Pericardium fibroblast (primary cell): Measurements from ENCODE around the gene RXYLT1. TPM values are rescaled to one million over a fixed set of nuclear protein-coding genes. Genes with fewer than 3 reads are reported as not detected.

Experiments used
- total RNA-seq: library from RNA; depleted of rRNA; stranded (reverse); fragments of >200 nt; gene quantifications from 2 replicates; pipeline ENCODE4 v1.2.3, GENCODE V29; 2015

Gene RXYLT1
- total RNA-seq, result 11.0 and 16.9 TPM in 2 replicates

GRCh38 chr12:63779498-63780481 is at the start of gene RXYLT1:
TSS of gene RXYLT1 (plus strand) at chr12:63779909. CDS start at chr12:63779961, 52 bp downstream.

GRCh38 chr12:63844391-63845341 is 65.0 kb downstream of the RXYLT1 start, which contains the start of gene SRGAP1:
TSS of gene SRGAP1 (plus strand) at chr12:63844700. CDS start at chr12:63844817, 117 bp downstream.

Other genes with a start within 250 kb of the RXYLT1 start
- gene DPY19L2, start 111.4 kb upstream of the RXYLT1 start, total RNA-seq, result 1.1 TPM in 1 of 2 replicates, not detected in the other
- gene SRGAP1, start 64.8 kb downstream of the RXYLT1 start, total RNA-seq, result 6.4 and 15.9 TPM in 2 replicates